T-helper 2 cell treated with Interferon-gamma antibody and Interleukin-4, amounts not matched to agents 5 μg/mL and 100 μg/mL, for 36 hours (primary cell): ENCODE results near the gene EPB42.
A peak's percentile ranks its signal among the peaks of the same experiment; 100 is the strongest.
"Not testable (repeated sequence)": the region's sequence is repeated elsewhere in the genome, so short reads cannot be mapped to it uniquely, and the experiment has no call there.

Source experiments
- DNase-seq: peaks from one replicate; pipeline ENCODE4 v3.0.0; 2021; ENCODE audit warnings: low spot score
- H3K27ac Mint-ChIP-seq: one replicate; pipeline ENCODE4 v1.8.0; 2021; ENCODE audit warnings: mild to moderate bottlenecking, mixed read lengths
- H3K27me3 Mint-ChIP-seq: one replicate; pipeline ENCODE4 v1.8.0; 2021; ENCODE audit warnings: low read depth, mixed read lengths
- H3K36me3 Mint-ChIP-seq: one replicate; pipeline ENCODE4 v1.8.0; 2021; ENCODE audit warnings: low read depth, mixed read lengths
- H3K4me1 Mint-ChIP-seq: one replicate; pipeline ENCODE4 v1.8.0; 2021; ENCODE audit warnings: low read depth, mixed read lengths
- H3K4me3 Mint-ChIP-seq: one replicate; pipeline ENCODE4 v1.8.0; 2022; ENCODE audit warnings: mild to moderate bottlenecking, moderate library complexity, mixed read lengths
- H3K9me3 Mint-ChIP-seq: one replicate; pipeline ENCODE4 v1.8.0; 2021; ENCODE audit warnings: mixed read lengths

EPB42 gene

GRCh38 chr15:43169888-43170287 lies 50.9 kb downstream of the EPB42 start:
- DNase-seq: no peak
- no peaks in the 10 kb centered on the region for H3K4me1 Mint-ChIP-seq
- H3K27me3 Mint-ChIP-seq: no peaks in the 10 kb centered on the region
- no peak overlapping the region for H3K27ac Mint-ChIP-seq
- peaks cover 38% of the 10 kb centered on the region for H3K36me3 Mint-ChIP-seq
- no peak overlapping the region for H3K4me3 Mint-ChIP-seq
- H3K9me3 Mint-ChIP-seq: peaks cover 5% of the 10 kb centered on the region

GRCh38 chr15:43168192-43169107 lies 52.4 kb downstream of the EPB42 start:
- no peaks in the 10 kb centered on the region for H3K27me3 Mint-ChIP-seq
- H3K9me3 Mint-ChIP-seq: peaks cover 4% of the 10 kb centered on the region
- H3K4me1 Mint-ChIP-seq: no peaks in the 10 kb centered on the region
- H3K36me3 Mint-ChIP-seq: peaks cover 32% of the 10 kb centered on the region
- no peak for DNase-seq
- no peak overlapping the region for H3K4me3 Mint-ChIP-seq
- no peak overlapping the region for H3K27ac Mint-ChIP-seq

- not testable (repeated sequence) for H3K9me3 Mint-ChIP-seq, H3K4me1 Mint-ChIP-seq, H3K27me3 Mint-ChIP-seq, H3K27ac Mint-ChIP-seq, DNase-seq, H3K4me3 Mint-ChIP-seq
- H3K36me3 Mint-ChIP-seq: peaks cover 28% of the 10 kb centered on the region
Observed at GRCh38 chr15:43167261-43167660, 53.6 kb downstream of the EPB42 start.

GRCh38 chr15:43165801-43166325 lies 55.0 kb downstream of the EPB42 start:
- no peak overlapping the region for H3K27ac Mint-ChIP-seq
- peaks cover 25% of the 10 kb centered on the region for H3K36me3 Mint-ChIP-seq
- DNase-seq: no peak
- no peaks in the 10 kb centered on the region for H3K9me3 Mint-ChIP-seq
- H3K4me3 Mint-ChIP-seq: no peak overlapping the region
- no peaks in the 10 kb centered on the region for H3K27me3 Mint-ChIP-seq
- no peaks in the 10 kb centered on the region for H3K4me1 Mint-ChIP-seq

GRCh38 chr15:43153269-43153668 lies 67.5 kb downstream of the EPB42 start:
- Mint-ChIP-seq H3K36me3 (peaks cover 56% of the 10 kb centered on the region), H3K27me3 (no peaks in the 10 kb centered on the region), H3K4me1 (peaks cover 20% of the 10 kb centered on the region), H3K4me3 (peak overlapping the region; percentile 19), H3K9me3 (no peaks in the 10 kb centered on the region), H3K27ac (peak overlapping the region; percentile 9)
- DNase-seq: no peak

- DNase-seq: peak; percentile 27
- Mint-ChIP-seq H3K36me3 (peaks cover 52% of the 10 kb centered on the region), H3K4me3 (peak overlapping the region; percentile 25), H3K9me3 (no peaks in the 10 kb centered on the region), H3K27me3 (no peaks in the 10 kb centered on the region), H3K4me1 (peaks cover 20% of the 10 kb centered on the region), H3K27ac (peak overlapping the region; percentile 41)
Observed at GRCh38 chr15:43151688-43152087, 69.1 kb downstream of the EPB42 start.

GRCh38 chr15:43150191-43150929 lies 70.5 kb downstream of the EPB42 start:
- Mint-ChIP-seq H3K36me3 (peaks cover 53% of the 10 kb centered on the region), H3K9me3 (no peaks in the 10 kb centered on the region), H3K27me3 (no peaks in the 10 kb centered on the region), H3K4me1 (peaks cover 21% of the 10 kb centered on the region), H3K27ac (no peak overlapping the region), H3K4me3 (no peak overlapping the region)
- DNase-seq: no peak
